Amniotic epithelial cell (primary cell): ENCODE measurements around the gene CNGB1.
A peak's percentile ranks its signal among the peaks of the same experiment; 100 is the strongest.
"Not testable (repeated sequence)": the region's sequence is repeated elsewhere in the genome, so short reads cannot be mapped to it uniquely, and the experiment has no call there.

ENCODE experiments used
- DNase-seq: peaks from one replicate; pipeline ENCODE4 v3.0.0-alpha.2; 2010; ENCODE audit warnings: low read depth

The CNGB1 gene

GRCh38 chr16:57997176-57997527 is 26.2 kb upstream of the CNGB1 start:
- no peak for DNase-seq

GRCh38 chr16:57996406-57997175 is 25.7 kb upstream of the CNGB1 start:
- no peak for DNase-seq

GRCh38 chr16:57995721-57996405 is 24.9 kb upstream of the CNGB1 start:
- DNase-seq: no peak

GRCh38 chr16:57994778-57995177 is 23.9 kb upstream of the CNGB1 start:
- DNase-seq: no peak

GRCh38 chr16:57994361-57994760 is 23.4 kb upstream of the CNGB1 start:
- no peak for DNase-seq

GRCh38 chr16:57993897-57994296 is 23.0 kb upstream of the CNGB1 start:
- DNase-seq: no peak

- no peak for DNase-seq
Measured at GRCh38 chr16:57993438-57993837, 22.5 kb upstream of the CNGB1 start.

GRCh38 chr16:57992084-57992483 is 21.2 kb upstream of the CNGB1 start:
- no peak for DNase-seq

GRCh38 chr16:57991551-57992059 is 20.7 kb upstream of the CNGB1 start:
- DNase-seq: no peak

- no peak for DNase-seq
Measured at GRCh38 chr16:57988929-57989328, 18.0 kb upstream of the CNGB1 start.

GRCh38 chr16:57987441-57988177 is 16.7 kb upstream of the CNGB1 start:
- DNase-seq: no peak

GRCh38 chr16:57986196-57986595 is 15.3 kb upstream of the CNGB1 start:
- no peak for DNase-seq

GRCh38 chr16:57985204-57986181 is 14.6 kb upstream of the CNGB1 start:
- no peak for DNase-seq

- DNase-seq: peak; percentile 67
Measured at GRCh38 chr16:57984443-57985203, 13.7 kb upstream of the CNGB1 start.

- DNase-seq: no peak
Measured at GRCh38 chr16:57982385-57982784, 11.5 kb upstream of the CNGB1 start.

- no peak for DNase-seq
Measured at GRCh38 chr16:57981636-57982035, 10.7 kb upstream of the CNGB1 start.

- DNase-seq: no peak
Measured at GRCh38 chr16:57979006-57979585, 8.2 kb upstream of the CNGB1 start.

GRCh38 chr16:57978070-57978465 is 7.1 kb upstream of the CNGB1 start:
- not testable (repeated sequence) for DNase-seq

GRCh38 chr16:57977418-57978069 is 6.6 kb upstream of the CNGB1 start:
- peak; percentile 9 for DNase-seq

- DNase-seq: peak; percentile 21
Measured at GRCh38 chr16:57976331-57976796, 5.4 kb upstream of the CNGB1 start.
